ENCODE measurements around the gene NAGPA. TPM values are rescaled to one million over a fixed set of nuclear protein-coding genes. Genes with fewer than 3 reads are reported as not detected.

Gene NAGPA
- total and polyA plus RNA-seq, 2 of the 8 experiments (the other 6 are each of a cell fraction or from before 2014, with no cell fraction given), result 10.1 to 13.2 TPM

- H3K4me1 ChIP-seq (replicated peaks in 1 of 4; ENCODE audit: control insufficient read depth in 3 of 4, insufficient read depth in 4 of 4, low read length in 3 of 4), result no peaks in the 10 kb centered on the region
- H3K23me2 ChIP-seq (ENCODE audit: low read depth, low read length), result no peaks in the 10 kb centered on the region
- no peak overlapping the region for H3K27ac ChIP-seq (ENCODE audit: low read depth, low read length)
- no peak overlapping the region for H3K18ac ChIP-seq (ENCODE audit: extremely low read depth, low read length)
- no peaks in the 10 kb centered on the region for H3K36me3 ChIP-seq (ENCODE audit: control insufficient read depth in 2 of 4, insufficient read depth in 4 of 4, low read length in 3 of 4)
- no peak overlapping the region for H3K14ac ChIP-seq (ENCODE audit: insufficient read length)
- WGBS, 2 experiments (ENCODE audit: extremely low coverage in 1 of 2, insufficient coverage in 1 of 2, insufficient read length in 1 of 2, insufficient replicate concordance in 2 of 2, low coverage in 1 of 2, low lambda C conversion rate in 2 of 2, missing lambda C conversion rate in 1 of 2), result 88% methylated on average over 7 of the region's 7 CpGs; no CpG with 5 or more reads in 1 of the 2 experiments
- no peaks in the 10 kb centered on the region for H4K20me1 ChIP-seq (replicated peaks in 1 of 2; ENCODE audit: control insufficient read depth in 1 of 2, insufficient read depth in 2 of 2, low read length in 2 of 2)
- H3K9me3 ChIP-seq (ENCODE audit: insufficient read depth in 2 of 2, low read depth in 1 of 2, low read length in 1 of 2), result no peaks in the 10 kb centered on the region
- TF ChIP-seq HDAC2 (IDR thresholded peaks at IDR 0.05; ENCODE audit: borderline replicate concordance in 1 of 2, low read depth in 2 of 2, low read length in 2 of 2), result no peak
- TF ChIP-seq SIN3A (conservative IDR thresholded peaks at IDR 0.05 in 1 of 2, IDR thresholded peaks at IDR 0.05 in 1 of 2; ENCODE audit: low read depth in 1 of 2, low read length in 2 of 2), result no peak
- no peak for TF ChIP-seq SAP30 (IDR thresholded peaks at IDR 0.05; ENCODE audit: insufficient read depth, insufficient replicate concordance, low read length)
- no peak for TF ChIP-seq GTF2F1 (IDR thresholded peaks at IDR 0.05; ENCODE audit: borderline replicate concordance, low read depth, low read length)
- TF ChIP-seq EGR1 (IDR thresholded peaks at IDR 0.05; ENCODE audit: borderline replicate concordance, low read depth, low read length), result no peak
- no peak for TF ChIP-seq RNF2 (IDR thresholded peaks at IDR 0.05; ENCODE audit: borderline replicate concordance, low read depth, low read length, missing control alignments, poor library complexity, severe bottlenecking)
- no peak for TF ChIP-seq TEAD4 (IDR thresholded peaks at IDR 0.05; ENCODE audit: low read depth, low read length)
- no peak for TF ChIP-seq TCF12 (IDR thresholded peaks at IDR 0.05; ENCODE audit: low read depth, low read length)
- no peak for TF ChIP-seq JUN (IDR thresholded peaks at IDR 0.05; ENCODE audit: low read depth, low read length)
- no peak for TF ChIP-seq SP1 (IDR thresholded peaks at IDR 0.05; ENCODE audit: low read depth, low read length)
- no peak for TF ChIP-seq HDAC6 (IDR thresholded peaks at IDR 0.05; ENCODE audit: low read depth, low read length)
- TF ChIP-seq CREB1 (IDR thresholded peaks at IDR 0.05), result no peak
- TF ChIP-seq RFX5 (IDR thresholded peaks at IDR 0.05; ENCODE audit: borderline replicate concordance, low read depth, low read length), result no peak
- no peak overlapping the region for H2BK12ac ChIP-seq (ENCODE audit: low read depth, low read length)
- H2AFZ ChIP-seq (ENCODE audit: low read length), result no peak overlapping the region
- H4K8ac ChIP-seq (ENCODE audit: extremely low read depth, insufficient read depth, low read length), result no peak overlapping the region
- ChIA-PET POLR2A (ENCODE audit: partially characterized antibody) (interaction anchor here (0.9 to 1.6 kb wide), 4 partner anchors 10 to 74 kb away, joined by 3 to 5 read pairs (median 3); no protein-coding TSS in a partner anchor), CTCF (ENCODE audit: partially characterized antibody) (interaction anchor here (1.2 to 1.7 kb wide), 3 partner anchors 19 to 24 kb away, joined by 3 to 5 read pairs (median 3); no protein-coding TSS in a partner anchor)
- no peak overlapping the region for H2BK20ac ChIP-seq (ENCODE audit: low read length)
- no peak overlapping the region for H4K91ac ChIP-seq (replicated peaks; ENCODE audit: insufficient read length, low read length)
- H3K4me2 ChIP-seq (ENCODE audit: insufficient read depth in 1 of 2, low read depth in 2 of 2, low read length in 2 of 2), result no peak overlapping the region
- H2AK5ac ChIP-seq (ENCODE audit: low read depth, low read length), result no peak overlapping the region
- no peaks in the 10 kb centered on the region for H3K79me2 ChIP-seq (ENCODE audit: control insufficient read depth in 1 of 2, insufficient read depth in 2 of 2, low read length in 2 of 2)
- H3K4ac ChIP-seq (replicated peaks; ENCODE audit: insufficient read length, low read depth, low read length), result no peak overlapping the region
- no peaks in the 10 kb centered on the region; the same call in 1 of the 2 replicates for H3K79me1 ChIP-seq (ENCODE audit: low read depth, low read length)
- no peak overlapping the region for H2BK5ac ChIP-seq (ENCODE audit: low read depth, low read length)
- H3K56ac ChIP-seq (replicated peaks; ENCODE audit: insufficient read length, low read depth, low read length), result no peak overlapping the region
- no peak overlapping the region for H4K5ac ChIP-seq (ENCODE audit: insufficient read length, low read depth, low read length)
- no peak overlapping the region for H3K23ac ChIP-seq (ENCODE audit: insufficient read length)
- no peak for FAIRE-seq
- H2BK15ac ChIP-seq (ENCODE audit: low read length), result no peak overlapping the region
- H3K4me3 ChIP-seq (ENCODE audit: extremely low read depth in 1 of 4, insufficient read depth in 2 of 4, low read depth in 3 of 4, low read length in 4 of 4), result no peak overlapping the region
- no peak for DNase-seq (ENCODE audit: low read depth in 1 of 2, low spot score in 2 of 2)
- H3K9ac ChIP-seq (replicated peaks in 1 of 4; ENCODE audit: extremely low read depth in 1 of 4, low read depth in 3 of 4, low read length in 3 of 4), result no peak overlapping the region
- no peak overlapping the region for H2BK120ac ChIP-seq (replicated peaks; ENCODE audit: low read depth, low read length)
- no peaks in the 10 kb centered on the region for H3K27me3 ChIP-seq (replicated peaks in 1 of 4; ENCODE audit: control insufficient read depth in 3 of 4, extremely low read depth in 1 of 4, insufficient read depth in 3 of 4, low read length in 3 of 4)
Observed at GRCh38 chr16:5001571-5001970, 32.2 kb downstream of the NAGPA start.

Measured in H1 (cell line).